HepG2 (cell line): ENCODE results near the gene FCHO1.

Source experiments
- ATF6 ChIP-seq: sonication (generic); formaldehyde crosslinking; conservative IDR thresholded peaks from 2 replicates; pipeline ENCODE4 v1.4.0; 2020; ENCODE audit warnings: missing genetic modification reagents
- FOSL2 ChIP-seq: sonication (generic); formaldehyde crosslinking; IDR thresholded peaks from 2 replicates; pipeline ENCODE4 v1.4.0; 2020; ENCODE audit warnings: missing genetic modification reagents
- HNRNPL ChIP-seq: fragments of 200-400 bp; formaldehyde crosslinking; IDR thresholded peaks from 2 replicates; pipeline ENCODE4 v1.6.1; 2017; ENCODE audit warnings: mild to moderate bottlenecking, low read depth, low read length
- MYC ChIP-seq: sonication (generic); formaldehyde crosslinking; IDR thresholded peaks from 2 replicates; pipeline ENCODE4 v1.9.0; 2021; ENCODE audit warnings: missing genetic modification reagents, borderline replicate concordance
- POLR2A ChIP-seq, 2 experiments: IDR thresholded peaks; 2 replicates each; pipeline ENCODE4 v1.6.1; 2011; ENCODE audit warnings: low read depth in 2 of 2, low read length in 2 of 2, mild to moderate bottlenecking in 1 of 2, moderate library complexity in 1 of 2; ENCODE audit not compliant: insufficient read depth in 1 of 2
- SIN3A ChIP-seq: IDR thresholded peaks from 2 replicates; pipeline ENCODE4 v1.6.1; 2011; ENCODE audit warnings: low read depth, mild to moderate bottlenecking, control low read depth, low read length, borderline replicate concordance
- SMARCC2 ChIP-seq: fragments of 450-650 bp; IDR thresholded peaks from 2 replicates; pipeline ENCODE4 v1.6.1; 2017; ENCODE audit warnings: antibody characterized with exemption, mild to moderate bottlenecking
- USF2 ChIP-seq, 2 experiments: sonication (generic) in 1 of 2; formaldehyde crosslinking in 1 of 2; IDR thresholded peaks; 2 replicates each; pipeline versions ENCODE4 v1.5.1 to v1.6.1; 2011 to 2020; ENCODE audit warnings: borderline replicate concordance in 1 of 2, low read depth in 1 of 2, low read length in 1 of 2, mild to moderate bottlenecking in 1 of 2, missing genetic modification reagents in 1 of 2, moderate library complexity in 1 of 2
- ZNF343 ChIP-seq: sonication (generic); formaldehyde crosslinking; IDR thresholded peaks from 2 replicates; pipeline ENCODE4 v1.4.0; 2020; ENCODE audit warnings: mild to moderate bottlenecking, missing genetic modification reagents
- ZNF44 ChIP-seq: sonication (generic); formaldehyde crosslinking; IDR thresholded peaks from 2 replicates; pipeline ENCODE4 v1.5.1; 2020; ENCODE audit warnings: mild to moderate bottlenecking, missing genetic modification reagents
- ZNF879 ChIP-seq: sonication (generic); formaldehyde crosslinking; IDR thresholded peaks from 2 replicates; pipeline ENCODE4 v1.8.1; 2023; ENCODE audit warnings: missing genetic modification reagents
- TF ChIP-seq, protein P1 (sequence below): sonication (generic); formaldehyde crosslinking; IDR thresholded peaks from 2 replicates; pipeline ENCODE4 v1.5.0; 2020; ENCODE audit warnings: mild to moderate bottlenecking, missing genetic modification reagents, moderate library complexity
- TF ChIP-seq, protein P2 (sequence below): sonication (generic); formaldehyde crosslinking; IDR thresholded peaks from 2 replicates; pipeline ENCODE4 v1.4.0; 2020; ENCODE audit warnings: missing genetic modification reagents
- TF ChIP-seq, protein P3 (sequence below), 2 experiments: IDR thresholded peaks; 2 replicates each; pipeline ENCODE4 v1.6.1; 2011 to 2012; ENCODE audit warnings: low read length in 2 of 2, borderline replicate concordance in 1 of 2, low read depth in 1 of 2, mild to moderate bottlenecking in 1 of 2, moderate library complexity in 1 of 2

DNA sequence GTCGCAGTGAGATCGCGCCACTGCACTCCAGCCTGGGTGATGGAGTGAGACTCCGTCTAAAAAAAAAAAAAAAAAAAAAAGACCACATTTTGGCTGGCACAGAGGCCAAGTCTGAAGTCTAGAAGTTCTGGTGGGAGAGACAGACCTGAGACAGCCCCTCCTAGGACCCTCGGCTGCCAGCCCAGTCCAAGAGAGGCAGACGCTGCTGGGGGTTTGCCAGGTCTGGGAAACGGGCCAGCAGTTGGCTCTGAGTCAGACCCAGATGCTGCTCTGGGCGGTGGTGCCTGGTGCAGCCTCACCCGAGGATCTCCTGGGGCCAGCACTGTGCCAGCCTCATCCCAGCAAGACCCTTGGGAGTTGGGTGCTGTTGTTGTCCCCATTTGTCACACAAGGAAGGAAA, 5.8 kb downstream of the FCHO1 start:
- no peak for TF ChIP-seq POLR2A (IDR thresholded peaks at IDR 0.05; ENCODE audit: insufficient read depth in 1 of 2, low read depth in 2 of 2, low read length in 2 of 2)
- TF ChIP-seq SIN3A: no peak
- TF ChIP-seq, protein P1, sequence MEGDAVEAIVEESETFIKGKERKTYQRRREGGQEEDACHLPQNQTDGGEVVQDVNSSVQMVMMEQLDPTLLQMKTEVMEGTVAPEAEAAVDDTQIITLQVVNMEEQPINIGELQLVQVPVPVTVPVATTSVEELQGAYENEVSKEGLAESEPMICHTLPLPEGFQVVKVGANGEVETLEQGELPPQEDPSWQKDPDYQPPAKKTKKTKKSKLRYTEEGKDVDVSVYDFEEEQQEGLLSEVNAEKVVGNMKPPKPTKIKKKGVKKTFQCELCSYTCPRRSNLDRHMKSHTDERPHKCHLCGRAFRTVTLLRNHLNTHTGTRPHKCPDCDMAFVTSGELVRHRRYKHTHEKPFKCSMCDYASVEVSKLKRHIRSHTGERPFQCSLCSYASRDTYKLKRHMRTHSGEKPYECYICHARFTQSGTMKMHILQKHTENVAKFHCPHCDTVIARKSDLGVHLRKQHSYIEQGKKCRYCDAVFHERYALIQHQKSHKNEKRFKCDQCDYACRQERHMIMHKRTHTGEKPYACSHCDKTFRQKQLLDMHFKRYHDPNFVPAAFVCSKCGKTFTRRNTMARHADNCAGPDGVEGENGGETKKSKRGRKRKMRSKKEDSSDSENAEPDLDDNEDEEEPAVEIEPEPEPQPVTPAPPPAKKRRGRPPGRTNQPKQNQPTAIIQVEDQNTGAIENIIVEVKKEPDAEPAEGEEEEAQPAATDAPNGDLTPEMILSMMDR (CRISPR knock-in tag): no peak
- no peak for TF ChIP-seq ATF6
- TF ChIP-seq HNRNPL: no peak
- TF ChIP-seq, protein P2, sequence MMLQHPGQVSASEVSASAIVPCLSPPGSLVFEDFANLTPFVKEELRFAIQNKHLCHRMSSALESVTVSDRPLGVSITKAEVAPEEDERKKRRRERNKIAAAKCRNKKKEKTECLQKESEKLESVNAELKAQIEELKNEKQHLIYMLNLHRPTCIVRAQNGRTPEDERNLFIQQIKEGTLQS: no peak
- TF ChIP-seq ZNF44 (CRISPR knock-in tag): no peak
- TF ChIP-seq, protein P3, sequence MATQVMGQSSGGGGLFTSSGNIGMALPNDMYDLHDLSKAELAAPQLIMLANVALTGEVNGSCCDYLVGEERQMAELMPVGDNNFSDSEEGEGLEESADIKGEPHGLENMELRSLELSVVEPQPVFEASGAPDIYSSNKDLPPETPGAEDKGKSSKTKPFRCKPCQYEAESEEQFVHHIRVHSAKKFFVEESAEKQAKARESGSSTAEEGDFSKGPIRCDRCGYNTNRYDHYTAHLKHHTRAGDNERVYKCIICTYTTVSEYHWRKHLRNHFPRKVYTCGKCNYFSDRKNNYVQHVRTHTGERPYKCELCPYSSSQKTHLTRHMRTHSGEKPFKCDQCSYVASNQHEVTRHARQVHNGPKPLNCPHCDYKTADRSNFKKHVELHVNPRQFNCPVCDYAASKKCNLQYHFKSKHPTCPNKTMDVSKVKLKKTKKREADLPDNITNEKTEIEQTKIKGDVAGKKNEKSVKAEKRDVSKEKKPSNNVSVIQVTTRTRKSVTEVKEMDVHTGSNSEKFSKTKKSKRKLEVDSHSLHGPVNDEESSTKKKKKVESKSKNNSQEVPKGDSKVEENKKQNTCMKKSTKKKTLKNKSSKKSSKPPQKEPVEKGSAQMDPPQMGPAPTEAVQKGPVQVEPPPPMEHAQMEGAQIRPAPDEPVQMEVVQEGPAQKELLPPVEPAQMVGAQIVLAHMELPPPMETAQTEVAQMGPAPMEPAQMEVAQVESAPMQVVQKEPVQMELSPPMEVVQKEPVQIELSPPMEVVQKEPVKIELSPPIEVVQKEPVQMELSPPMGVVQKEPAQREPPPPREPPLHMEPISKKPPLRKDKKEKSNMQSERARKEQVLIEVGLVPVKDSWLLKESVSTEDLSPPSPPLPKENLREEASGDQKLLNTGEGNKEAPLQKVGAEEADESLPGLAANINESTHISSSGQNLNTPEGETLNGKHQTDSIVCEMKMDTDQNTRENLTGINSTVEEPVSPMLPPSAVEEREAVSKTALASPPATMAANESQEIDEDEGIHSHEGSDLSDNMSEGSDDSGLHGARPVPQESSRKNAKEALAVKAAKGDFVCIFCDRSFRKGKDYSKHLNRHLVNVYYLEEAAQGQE (IDR thresholded peaks at IDR 0.05; ENCODE audit: borderline replicate concordance in 1 of 2, low read depth in 1 of 2, low read length in 2 of 2): no peak
- TF ChIP-seq FOSL2 (CRISPR knock-in tag): no peak
- TF ChIP-seq MYC: no peak
- TF ChIP-seq USF2 (IDR thresholded peaks at IDR 0.05; ENCODE audit: low read depth, low read length): no peak
- no peak for TF ChIP-seq USF2 (CRISPR knock-in tag; IDR thresholded peaks at IDR 0.05; ENCODE audit: borderline replicate concordance)
- no peak for TF ChIP-seq ZNF343 (CRISPR knock-in tag)
- no peak for TF ChIP-seq SMARCC2
- TF ChIP-seq ZNF879 (CRISPR knock-in tag): no peak
